ENCODE results near the gene FGF7. TPM values are rescaled to one million over a fixed set of nuclear protein-coding genes. Genes with fewer than 3 reads are reported as not detected.

The FGF7 gene
- polyA plus RNA-seq, 1 experiment, result 12.7 TPM

DNA sequence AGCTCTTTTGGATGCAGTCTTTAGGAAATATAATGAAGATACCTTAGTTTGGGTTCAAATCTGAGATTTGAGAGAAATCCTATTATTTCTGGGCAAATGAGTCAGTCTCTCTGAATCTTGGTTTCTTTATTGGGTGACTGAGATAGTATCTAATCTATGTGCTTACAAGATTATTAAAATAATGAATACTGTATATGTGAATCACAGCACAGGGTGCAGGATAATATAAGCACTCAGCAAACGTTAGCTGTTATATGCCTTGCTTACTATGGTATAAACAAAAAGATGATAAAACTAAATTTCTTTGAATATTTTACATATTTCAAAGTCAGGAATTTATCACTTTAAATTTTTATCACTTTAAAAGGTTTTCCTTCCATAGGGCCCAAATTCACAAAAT lies 29.6 kb downstream of the FGF7 start:
- TF ChIP-seq, protein P1, sequence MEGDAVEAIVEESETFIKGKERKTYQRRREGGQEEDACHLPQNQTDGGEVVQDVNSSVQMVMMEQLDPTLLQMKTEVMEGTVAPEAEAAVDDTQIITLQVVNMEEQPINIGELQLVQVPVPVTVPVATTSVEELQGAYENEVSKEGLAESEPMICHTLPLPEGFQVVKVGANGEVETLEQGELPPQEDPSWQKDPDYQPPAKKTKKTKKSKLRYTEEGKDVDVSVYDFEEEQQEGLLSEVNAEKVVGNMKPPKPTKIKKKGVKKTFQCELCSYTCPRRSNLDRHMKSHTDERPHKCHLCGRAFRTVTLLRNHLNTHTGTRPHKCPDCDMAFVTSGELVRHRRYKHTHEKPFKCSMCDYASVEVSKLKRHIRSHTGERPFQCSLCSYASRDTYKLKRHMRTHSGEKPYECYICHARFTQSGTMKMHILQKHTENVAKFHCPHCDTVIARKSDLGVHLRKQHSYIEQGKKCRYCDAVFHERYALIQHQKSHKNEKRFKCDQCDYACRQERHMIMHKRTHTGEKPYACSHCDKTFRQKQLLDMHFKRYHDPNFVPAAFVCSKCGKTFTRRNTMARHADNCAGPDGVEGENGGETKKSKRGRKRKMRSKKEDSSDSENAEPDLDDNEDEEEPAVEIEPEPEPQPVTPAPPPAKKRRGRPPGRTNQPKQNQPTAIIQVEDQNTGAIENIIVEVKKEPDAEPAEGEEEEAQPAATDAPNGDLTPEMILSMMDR (IDR thresholded peaks at IDR 0.05; ENCODE audit: insufficient read depth, low read depth, low read length), result no peak
- CTCF ChIA-PET, result interaction anchor here (0.6 to 1.3 kb wide), 2 partner anchors 8 to 774 kb away, joined by 3 to 5 read pairs; no protein-coding TSS in a partner anchor
- no peak overlapping the region for H3K4me3 ChIP-seq (ENCODE audit: low read depth, low read length)
- no peaks in the 10 kb centered on the region for H3K36me3 ChIP-seq (ENCODE audit: control insufficient read depth, insufficient read depth, low read length)
- POLR2A ChIA-PET, result no interaction called here
- no peak for DNase-seq (ENCODE audit: low read depth)
- no peaks in the 10 kb centered on the region for H3K27me3 ChIP-seq (ENCODE audit: control insufficient read depth, insufficient read depth, low read length)

DNA sequence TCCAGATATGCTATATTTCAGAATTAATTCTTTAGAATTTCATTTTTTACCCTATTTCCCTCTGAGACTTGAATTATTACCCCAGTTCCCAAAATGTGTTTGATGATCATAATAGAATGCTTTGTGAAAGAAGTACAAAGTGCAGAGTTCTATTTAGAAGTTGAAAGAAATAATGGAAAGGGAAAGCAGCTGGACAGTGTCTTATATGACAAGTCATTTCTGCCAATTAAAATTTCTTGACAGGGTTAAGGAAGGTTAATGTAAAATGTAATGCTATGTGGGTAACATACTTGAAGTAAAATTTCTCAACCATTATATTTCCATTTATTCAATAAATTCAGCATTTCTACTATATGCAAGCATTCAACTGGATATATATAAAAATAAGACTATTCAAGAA lies 33.1 kb downstream of the FGF7 start:
- CTCF ChIA-PET, result no interaction called here
- Histone ChIP-seq H3K36me3 (ENCODE audit: control insufficient read depth, insufficient read depth, low read length) (no peaks in the 10 kb centered on the region), H3K27me3 (ENCODE audit: control insufficient read depth, insufficient read depth, low read length) (no peaks in the 10 kb centered on the region), H3K4me3 (ENCODE audit: low read depth, low read length) (no peak overlapping the region)
- POLR2A ChIA-PET, result no interaction called here
- TF ChIP-seq, protein P1 (IDR thresholded peaks at IDR 0.05; ENCODE audit: insufficient read depth, low read depth, low read length), result no peak
- DNase-seq (ENCODE audit: low read depth), result no peak

- CTCF ChIA-PET, result no interaction called here
Measured at GRCh38 chr15:49458145-49458544, 35.1 kb downstream of the FGF7 start.

GRCh38 chr15:49460411-49460941 lies 37.4 kb downstream of the FGF7 start:
- H3K36me3 ChIP-seq (ENCODE audit: control insufficient read depth, insufficient read depth, low read length), result no peaks in the 10 kb centered on the region
- H3K4me3 ChIP-seq (ENCODE audit: low read depth, low read length), result no peak overlapping the region
- no peak for DNase-seq (ENCODE audit: low read depth)
- ChIA-PET POLR2A (interaction anchor here (0.6 kb wide), 1 partner anchor 12 kb away, joined by 4 read pairs; no protein-coding TSS in a partner anchor), CTCF (interaction anchor here (1.1 kb wide), 2 partner anchors 38 to 402 kb away, joined by 3 read pairs; partner anchors contain the start of gene FGF7)
- TF ChIP-seq, protein P1 (IDR thresholded peaks at IDR 0.05; ENCODE audit: insufficient read depth, low read depth, low read length), result no peak
- H3K27me3 ChIP-seq (ENCODE audit: control insufficient read depth, insufficient read depth, low read length), result no peaks in the 10 kb centered on the region

More at GRCh38 chr15:49458145-49458544, 35.1 kb downstream of the FGF7 start:
- POLR2A ChIA-PET, result interaction anchor here (0.6 kb wide), 1 partner anchor 33 kb away, joined by 3 read pairs; no protein-coding TSS in a partner anchor
- Histone ChIP-seq H3K27me3 (ENCODE audit: control insufficient read depth, insufficient read depth, low read length) (no peaks in the 10 kb centered on the region), H3K4me3 (ENCODE audit: low read depth, low read length) (no peak overlapping the region), H3K36me3 (ENCODE audit: control insufficient read depth, insufficient read depth, low read length) (no peaks in the 10 kb centered on the region)
- DNase-seq (ENCODE audit: low read depth), result peak; percentile 20
- TF ChIP-seq, protein P1 (IDR thresholded peaks at IDR 0.05; ENCODE audit: insufficient read depth, low read depth, low read length), result no peak

DNA sequence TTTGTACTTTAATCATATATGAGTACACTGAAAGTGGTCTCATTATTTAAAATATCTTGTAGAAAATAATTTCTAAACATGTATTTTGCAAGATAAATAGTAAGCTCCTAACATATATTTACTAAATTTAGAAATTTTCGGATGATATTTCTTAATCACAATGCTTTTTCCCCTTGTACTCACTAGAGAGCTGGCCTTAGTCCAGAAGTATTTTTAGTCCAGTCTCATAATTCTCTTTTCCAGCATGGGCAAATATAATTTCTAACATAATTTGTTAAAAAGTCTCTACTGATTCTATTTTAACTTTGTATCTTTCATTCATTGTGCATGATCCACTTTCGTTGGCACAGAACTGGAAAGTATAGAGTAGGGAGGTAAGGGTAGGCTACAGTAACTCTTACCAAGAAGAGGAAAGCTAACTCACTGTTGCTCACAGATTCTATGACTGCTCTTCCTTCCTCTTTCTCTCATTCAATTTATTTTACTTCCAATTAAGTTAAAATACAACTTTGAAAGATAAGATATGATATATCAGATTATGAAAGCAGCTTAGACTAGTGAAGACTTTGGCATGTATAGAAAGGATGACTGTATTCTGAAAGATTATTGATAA lies 39.3 kb downstream of the FGF7 start:
- DNase-seq (ENCODE audit: low read depth), result no peak
- TF ChIP-seq, protein P1 (IDR thresholded peaks at IDR 0.05; ENCODE audit: insufficient read depth, low read depth, low read length), result no peak
- no peaks in the 10 kb centered on the region for H3K27me3 ChIP-seq (ENCODE audit: control insufficient read depth, insufficient read depth, low read length)
- no peaks in the 10 kb centered on the region for H3K36me3 ChIP-seq (ENCODE audit: control insufficient read depth, insufficient read depth, low read length)
- ChIA-PET POLR2A (interaction anchor here (0.7 kb wide), 1 partner anchor 40 kb away, joined by 3 read pairs; the partner anchor contains the start of gene FGF7), CTCF (no interaction called here)
- no peak overlapping the region for H3K4me3 ChIP-seq (ENCODE audit: low read depth, low read length)

All from BJ (cell line).